Neural cell (in vitro differentiated cells): Measurements from ENCODE around the gene ACTN4. TPM values are rescaled to one million over a fixed set of nuclear protein-coding genes. Genes with fewer than 3 reads are reported as not detected.

ENCODE experiments used
- H2AFZ ChIP-seq: fragments of 200-600, 300-800 bp; sonication (generic), shearing (Covaris generic); 2 replicates; pipeline ENCODE4 v1.6.0; 2014; ENCODE audit warnings: low read depth, mild to moderate bottlenecking, antibody characterized with exemption, low read length, moderate library complexity
- H3F3A ChIP-seq: fragments of 200-600 bp; shearing (Covaris generic); 2 replicates; pipeline ENCODE4 v1.6.1; 2016; ENCODE audit warnings: mild to moderate bottlenecking, moderate library complexity, mixed read lengths, antibody characterized with exemption, low read length; ENCODE audit not compliant: insufficient read depth, poor library complexity, severe bottlenecking
- H3K27ac ChIP-seq: fragments of 200-600, 300-800 bp; sonication (generic), shearing (Covaris generic); 2 replicates; pipeline ENCODE4 v1.5.1; 2014; ENCODE audit warnings: mild to moderate bottlenecking, low read length, moderate library complexity
- H3K27me3 ChIP-seq: fragments of 300-800, 200-600 bp; sonication (generic), shearing (Covaris generic); 2 replicates; pipeline ENCODE4 v1.6.0; 2014; ENCODE audit warnings: mild to moderate bottlenecking, low read depth, low read length, moderate library complexity; ENCODE audit not compliant: insufficient read depth
- H3K36me3 ChIP-seq: fragments of 300-800, 200-600 bp; sonication (generic), shearing (Covaris generic); 2 replicates; pipeline ENCODE4 v1.5.1; 2014; ENCODE audit warnings: mild to moderate bottlenecking, antibody characterized with exemption, low read length, moderate library complexity; ENCODE audit not compliant: insufficient read depth
- H3K4me2 ChIP-seq: fragments of 300-800, 200-600 bp; sonication (generic), shearing (Covaris generic); 2 replicates; pipeline ENCODE4 v1.6.0; 2014; ENCODE audit warnings: mild to moderate bottlenecking, low read length
- H3K4me3 ChIP-seq: fragments of 300-800, 200-600 bp; sonication (generic), shearing (Covaris generic); 2 replicates; pipeline ENCODE4 v1.5.1; 2014; ENCODE audit warnings: mild to moderate bottlenecking, low read length, moderate library complexity
- H3K79me2 ChIP-seq: fragments of 200-600 bp; shearing (Covaris generic); replicated peaks from 2 replicates; pipeline ENCODE4 v1.6.0; 2014; ENCODE audit warnings: mild to moderate bottlenecking, low read length, moderate library complexity; ENCODE audit not compliant: insufficient read depth
- H3K9ac ChIP-seq: fragments of 300-800, 200-600 bp; sonication (generic), shearing (Covaris generic); 2 replicates; pipeline ENCODE4 v1.6.1; 2016; ENCODE audit warnings: mild to moderate bottlenecking, low read length, mixed read lengths
- H3K9me2 ChIP-seq: fragments of 200-600 bp; shearing (Covaris generic); 2 replicates; pipeline ENCODE4 v1.6.1; 2016; ENCODE audit warnings: mild to moderate bottlenecking, low read length, mixed read lengths; ENCODE audit not compliant: insufficient read depth
- H3K9me3 ChIP-seq: fragments of 200-600, 300-800 bp; sonication (generic), shearing (Covaris generic); 2 replicates; pipeline ENCODE4 v1.6.1; 2016; ENCODE audit warnings: mild to moderate bottlenecking, mixed run types, low read length, moderate library complexity, mixed read lengths
- H4K20me1 ChIP-seq: fragments of 200-600 bp; shearing (Covaris generic); 2 replicates; pipeline ENCODE4 v1.6.1; 2016; ENCODE audit warnings: mild to moderate bottlenecking, mixed run types; ENCODE audit not compliant: insufficient read depth
- EP300 ChIP-seq: fragments of 450-650 bp; conservative IDR thresholded peaks from 2 replicates; pipeline ENCODE4 v1.6.1; 2014; ENCODE audit warnings: antibody characterized with exemption, mild to moderate bottlenecking, moderate library complexity; ENCODE audit not compliant: poor library complexity, severe bottlenecking
- EZH2 ChIP-seq: fragments of 200-600, 300-800 bp; shearing (Covaris generic), sonication (generic); IDR thresholded peaks from 2 replicates; pipeline ENCODE4 v1.6.1; 2014; ENCODE audit warnings: antibody characterized with exemption, low read length, borderline replicate concordance, mild to moderate bottlenecking; ENCODE audit not compliant: insufficient read depth, poor library complexity, severe bottlenecking
- MXI1 ChIP-seq: fragments of 450-650 bp; conservative IDR thresholded peaks from 2 replicates; pipeline ENCODE4 v1.6.1; 2014; ENCODE audit warnings: antibody characterized with exemption, mild to moderate bottlenecking; ENCODE audit not compliant: poor library complexity, severe bottlenecking
- POLR2AphosphoS5 ChIP-seq: IDR thresholded peaks from 2 replicates; pipeline ENCODE4 v1.6.1; 2012
- RAD21 ChIP-seq: fragments of 450-650 bp; conservative IDR thresholded peaks from 2 replicates; pipeline ENCODE4 v1.6.1; 2014; ENCODE audit warnings: antibody characterized with exemption, mild to moderate bottlenecking, moderate library complexity
- SMC3 ChIP-seq: fragments of 450-650 bp; conservative IDR thresholded peaks from 2 replicates; pipeline ENCODE4 v1.6.1; 2014; ENCODE audit warnings: antibody characterized with exemption, mild to moderate bottlenecking, moderate library complexity; ENCODE audit not compliant: poor library complexity
- TAF1 ChIP-seq: IDR thresholded peaks from 2 replicates; pipeline ENCODE4 v1.6.1; 2012; ENCODE audit warnings: low read depth
- polyA plus RNA-seq: library from polyadenylated mRNA; depleted of rRNA; stranded (reverse); fragments of >200 nt; gene quantifications from 2 replicates; pipeline ENCODE4 v1.2.3, GENCODE V29; 2014
- TF ChIP-seq, protein P1 (sequence below): IDR thresholded peaks from 2 replicates; pipeline ENCODE4 v1.6.1; 2012; ENCODE audit warnings: borderline replicate concordance
- TF ChIP-seq, protein P2 (sequence below): fragments of 450-650 bp; IDR thresholded peaks from 2 replicates; pipeline ENCODE4 v1.5.1; 2014; ENCODE audit warnings: antibody characterized with exemption, mild to moderate bottlenecking, moderate library complexity; ENCODE audit not compliant: poor library complexity, severe bottlenecking

Gene ACTN4
- polyA plus RNA-seq, 1 donor from 2014 or later = 54.0 TPM

DNA sequence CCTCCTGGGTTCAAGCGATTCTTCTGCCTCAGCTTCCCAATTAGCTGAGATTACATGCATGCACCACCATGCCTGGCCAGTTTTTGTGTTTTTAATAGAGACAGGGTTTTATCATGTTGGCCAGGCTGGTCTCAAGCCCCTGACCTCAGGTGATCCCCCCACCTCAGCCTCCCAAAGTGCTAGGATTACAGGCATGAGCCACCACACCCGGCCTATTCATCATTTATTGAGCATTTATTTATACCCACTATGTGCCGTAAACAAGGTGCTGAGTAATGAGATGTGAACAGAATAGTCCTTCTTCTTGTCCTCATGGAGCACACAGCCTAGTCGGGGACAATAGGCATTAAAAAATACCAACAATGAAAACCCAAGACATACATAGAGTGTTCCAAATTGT lies 25.6 kb downstream of the ACTN4 start:
- H3K36me3 ChIP-seq = no peaks in the 10 kb centered on the region
- no peak overlapping the region for H3K4me2 ChIP-seq
- TF ChIP-seq TAF1 (no peak), SMC3 (no peak), MXI1 (no peak), POLR2AphosphoS5 (no peak), EP300 (no peak), EZH2 (no peak), RAD21 (no peak)
- TF ChIP-seq, protein P1, sequence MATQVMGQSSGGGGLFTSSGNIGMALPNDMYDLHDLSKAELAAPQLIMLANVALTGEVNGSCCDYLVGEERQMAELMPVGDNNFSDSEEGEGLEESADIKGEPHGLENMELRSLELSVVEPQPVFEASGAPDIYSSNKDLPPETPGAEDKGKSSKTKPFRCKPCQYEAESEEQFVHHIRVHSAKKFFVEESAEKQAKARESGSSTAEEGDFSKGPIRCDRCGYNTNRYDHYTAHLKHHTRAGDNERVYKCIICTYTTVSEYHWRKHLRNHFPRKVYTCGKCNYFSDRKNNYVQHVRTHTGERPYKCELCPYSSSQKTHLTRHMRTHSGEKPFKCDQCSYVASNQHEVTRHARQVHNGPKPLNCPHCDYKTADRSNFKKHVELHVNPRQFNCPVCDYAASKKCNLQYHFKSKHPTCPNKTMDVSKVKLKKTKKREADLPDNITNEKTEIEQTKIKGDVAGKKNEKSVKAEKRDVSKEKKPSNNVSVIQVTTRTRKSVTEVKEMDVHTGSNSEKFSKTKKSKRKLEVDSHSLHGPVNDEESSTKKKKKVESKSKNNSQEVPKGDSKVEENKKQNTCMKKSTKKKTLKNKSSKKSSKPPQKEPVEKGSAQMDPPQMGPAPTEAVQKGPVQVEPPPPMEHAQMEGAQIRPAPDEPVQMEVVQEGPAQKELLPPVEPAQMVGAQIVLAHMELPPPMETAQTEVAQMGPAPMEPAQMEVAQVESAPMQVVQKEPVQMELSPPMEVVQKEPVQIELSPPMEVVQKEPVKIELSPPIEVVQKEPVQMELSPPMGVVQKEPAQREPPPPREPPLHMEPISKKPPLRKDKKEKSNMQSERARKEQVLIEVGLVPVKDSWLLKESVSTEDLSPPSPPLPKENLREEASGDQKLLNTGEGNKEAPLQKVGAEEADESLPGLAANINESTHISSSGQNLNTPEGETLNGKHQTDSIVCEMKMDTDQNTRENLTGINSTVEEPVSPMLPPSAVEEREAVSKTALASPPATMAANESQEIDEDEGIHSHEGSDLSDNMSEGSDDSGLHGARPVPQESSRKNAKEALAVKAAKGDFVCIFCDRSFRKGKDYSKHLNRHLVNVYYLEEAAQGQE = no peak
- TF ChIP-seq, protein P2, sequence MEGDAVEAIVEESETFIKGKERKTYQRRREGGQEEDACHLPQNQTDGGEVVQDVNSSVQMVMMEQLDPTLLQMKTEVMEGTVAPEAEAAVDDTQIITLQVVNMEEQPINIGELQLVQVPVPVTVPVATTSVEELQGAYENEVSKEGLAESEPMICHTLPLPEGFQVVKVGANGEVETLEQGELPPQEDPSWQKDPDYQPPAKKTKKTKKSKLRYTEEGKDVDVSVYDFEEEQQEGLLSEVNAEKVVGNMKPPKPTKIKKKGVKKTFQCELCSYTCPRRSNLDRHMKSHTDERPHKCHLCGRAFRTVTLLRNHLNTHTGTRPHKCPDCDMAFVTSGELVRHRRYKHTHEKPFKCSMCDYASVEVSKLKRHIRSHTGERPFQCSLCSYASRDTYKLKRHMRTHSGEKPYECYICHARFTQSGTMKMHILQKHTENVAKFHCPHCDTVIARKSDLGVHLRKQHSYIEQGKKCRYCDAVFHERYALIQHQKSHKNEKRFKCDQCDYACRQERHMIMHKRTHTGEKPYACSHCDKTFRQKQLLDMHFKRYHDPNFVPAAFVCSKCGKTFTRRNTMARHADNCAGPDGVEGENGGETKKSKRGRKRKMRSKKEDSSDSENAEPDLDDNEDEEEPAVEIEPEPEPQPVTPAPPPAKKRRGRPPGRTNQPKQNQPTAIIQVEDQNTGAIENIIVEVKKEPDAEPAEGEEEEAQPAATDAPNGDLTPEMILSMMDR = no peak
- H3K9ac ChIP-seq = no peak overlapping the region
- no peaks in the 10 kb centered on the region for H3K9me2 ChIP-seq
- no peaks in the 10 kb centered on the region for H4K20me1 ChIP-seq
- H3K4me3 ChIP-seq = no peak overlapping the region
- no peaks in the 10 kb centered on the region for H3K9me3 ChIP-seq
- H3K79me2 ChIP-seq = peaks cover 27% of the 10 kb centered on the region
- H3F3A ChIP-seq = no peaks in the 10 kb centered on the region
- no peak overlapping the region for H3K27ac ChIP-seq
- no peak overlapping the region for H2AFZ ChIP-seq
- H3K27me3 ChIP-seq = no peaks in the 10 kb centered on the region

DNA sequence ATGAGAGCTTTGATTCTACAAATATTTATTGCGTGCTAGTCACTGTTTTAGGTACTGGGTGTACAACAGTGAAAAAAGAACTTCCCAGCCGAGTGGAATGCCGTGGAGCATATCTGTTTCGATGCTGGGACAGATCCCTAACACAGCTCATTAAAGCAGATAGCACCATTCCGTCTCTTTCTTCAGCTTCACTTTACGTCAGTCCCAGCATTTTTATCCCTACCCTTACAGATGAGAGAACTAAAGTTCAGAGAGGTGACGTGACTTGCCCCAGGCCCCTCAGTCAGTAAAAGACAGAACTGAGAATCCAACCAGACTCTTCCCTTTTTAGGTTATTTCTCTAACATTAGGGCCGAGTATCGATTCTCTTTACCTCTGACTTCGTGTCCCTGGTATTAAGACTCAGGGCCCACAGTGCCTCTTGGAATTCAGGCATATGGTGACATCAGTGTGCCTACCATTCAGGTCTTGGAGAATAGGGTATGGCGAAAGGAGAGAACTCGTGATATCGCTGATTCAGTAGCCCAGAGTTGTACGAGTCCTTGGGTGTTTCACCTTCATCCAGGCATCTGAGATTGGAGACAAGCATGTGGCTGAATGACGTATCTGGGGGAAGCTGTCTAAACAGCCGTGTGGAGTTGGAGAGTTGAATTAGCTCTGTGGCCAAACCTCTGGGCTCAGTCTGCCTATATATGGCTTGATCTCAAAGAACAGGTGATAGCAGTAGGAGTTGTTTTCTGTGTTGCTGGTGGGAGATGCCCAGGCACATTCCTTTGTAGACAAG lies 27.1 kb downstream of the ACTN4 start:
- no peaks in the 10 kb centered on the region for H3K27me3 ChIP-seq
- no peaks in the 10 kb centered on the region for H3F3A ChIP-seq
- no peak for TF ChIP-seq TAF1
- TF ChIP-seq, protein P2 = no peak
- TF ChIP-seq RAD21 = no peak
- no peak for TF ChIP-seq POLR2AphosphoS5
- no peak for TF ChIP-seq SMC3
- TF ChIP-seq, protein P1 = no peak
- TF ChIP-seq EP300 = no peak
- no peak for TF ChIP-seq EZH2
- no peak for TF ChIP-seq MXI1
- H3K4me2 ChIP-seq = no peak overlapping the region
- H3K79me2 ChIP-seq = peaks cover 27% of the 10 kb centered on the region
- no peaks in the 10 kb centered on the region for H3K36me3 ChIP-seq
- no peak overlapping the region for H2AFZ ChIP-seq
- H3K9ac ChIP-seq = no peak overlapping the region
- H3K27ac ChIP-seq = no peak overlapping the region
- no peaks in the 10 kb centered on the region for H3K9me3 ChIP-seq
- no peak overlapping the region for H3K4me3 ChIP-seq
- H3K9me2 ChIP-seq = no peaks in the 10 kb centered on the region
- no peaks in the 10 kb centered on the region for H4K20me1 ChIP-seq
